Memory B cell (primary cell): ENCODE results near the gene CCDC188.

Experiments used
- ATAC-seq: fragments of 150-1000 bp; cut with Tn5 transposase; 2 replicates; pipeline ENCODE4 v1.10.0; 2021; ENCODE audit warnings: low read depth, mild to moderate bottlenecking, moderate library complexity
- DNase-seq, 2 donors: peaks; one replicate each; pipeline ENCODE4 v3.0.0; 2022; ENCODE audit warnings: low spot score in 2 of 2
- H3K27ac Mint-ChIP-seq: one replicate; pipeline ENCODE4 v1.8.0; 2022; ENCODE audit warnings: mild to moderate bottlenecking, moderate library complexity, mixed read lengths
- H3K27me3 Mint-ChIP-seq: one replicate; pipeline ENCODE4 v1.8.0; 2022; ENCODE audit warnings: mixed read lengths
- H3K36me3 Mint-ChIP-seq: one replicate; pipeline ENCODE4 v1.8.0; 2022; ENCODE audit warnings: mild to moderate bottlenecking, mixed read lengths
- H3K4me1 Mint-ChIP-seq: one replicate; pipeline ENCODE4 v1.8.0; 2022; ENCODE audit warnings: mixed read lengths
- H3K4me3 Mint-ChIP-seq: one replicate; pipeline ENCODE4 v1.8.0; 2022; ENCODE audit warnings: mild to moderate bottlenecking, moderate library complexity, mixed read lengths
- H3K9me3 Mint-ChIP-seq: one replicate; pipeline ENCODE4 v1.8.0; 2022; ENCODE audit warnings: mixed read lengths

CCDC188 gene

GRCh38 chr22:20102203-20102780 lies 48.6 kb downstream of the CCDC188 start:
- no peaks in the 10 kb centered on the region for H3K4me1 Mint-ChIP-seq
- no peak overlapping the region for H3K27ac Mint-ChIP-seq
- no peak overlapping the region for H3K4me3 Mint-ChIP-seq
- ATAC-seq (no peak), DNase-seq (no peak)
- no peaks in the 10 kb centered on the region for H3K9me3 Mint-ChIP-seq
- H3K36me3 Mint-ChIP-seq: peaks cover 18% of the 10 kb centered on the region
- no peaks in the 10 kb centered on the region for H3K27me3 Mint-ChIP-seq

- H3K4me1 Mint-ChIP-seq: no peaks in the 10 kb centered on the region
- ATAC-seq: no peak
- no peak overlapping the region for H3K4me3 Mint-ChIP-seq
- DNase-seq: no peak
- peaks cover 19% of the 10 kb centered on the region for H3K36me3 Mint-ChIP-seq
- no peak overlapping the region for H3K27ac Mint-ChIP-seq
- H3K9me3 Mint-ChIP-seq: no peaks in the 10 kb centered on the region
- no peaks in the 10 kb centered on the region for H3K27me3 Mint-ChIP-seq
Measured at GRCh38 chr22:20101638-20102037, 49.2 kb downstream of the CCDC188 start.

- Mint-ChIP-seq H3K27ac (no peak overlapping the region), H3K4me1 (no peaks in the 10 kb centered on the region), H3K36me3 (peaks cover 29% of the 10 kb centered on the region), H3K27me3 (no peaks in the 10 kb centered on the region), H3K4me3 (no peak overlapping the region), H3K9me3 (no peaks in the 10 kb centered on the region)
- no peak for ATAC-seq
- no peak for DNase-seq
Measured at GRCh38 chr22:20099099-20099711, 51.6 kb downstream of the CCDC188 start.
